NCI-H510A treated with DMSO at 0.1 percent for 48 hours (cell line): ENCODE measurements around the gene ATF1.

ENCODE experiments used
- DNase-seq: peaks from one replicate; lab custom pipeline; 2025; lab: John Stamatoyannopoulos, UW

Gene ATF1

DNA sequence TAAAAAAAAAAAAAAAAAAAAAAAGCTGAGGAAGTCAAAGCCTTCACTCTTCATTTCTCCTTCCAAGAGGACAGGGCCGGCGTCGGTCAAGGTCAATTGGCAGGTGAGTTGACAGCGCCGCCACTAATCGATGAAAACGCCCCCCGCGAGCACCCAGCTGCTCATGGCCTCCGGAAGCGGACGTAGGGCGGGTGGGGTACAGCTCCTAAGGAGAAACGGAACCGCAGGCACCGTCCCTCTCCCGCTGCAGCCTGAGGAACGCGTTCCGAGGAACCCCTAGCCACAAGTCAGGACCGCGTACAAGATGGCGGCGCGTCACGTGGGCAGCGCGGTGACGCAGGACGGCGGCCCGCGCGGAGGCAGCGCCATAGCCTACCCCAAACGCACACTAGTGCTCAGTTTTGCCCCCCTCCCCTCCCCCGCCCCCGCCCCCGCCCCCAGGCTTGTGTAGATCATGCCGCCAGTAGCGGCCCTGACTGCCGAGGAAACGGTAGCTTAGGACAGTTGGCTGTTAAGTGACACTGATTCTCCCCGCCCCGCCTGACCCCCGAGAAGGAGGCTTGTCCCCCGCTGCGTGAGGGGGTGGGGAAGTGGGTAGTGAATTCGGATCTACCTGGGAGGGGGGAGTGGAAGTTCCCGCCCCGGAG, at the start of gene ATF1:
Gene ATF1 (plus strand): TSS at position 463 of the 647 bp plus-strand sequence. CDS start 16,045 bp downstream, outside the sequence.
- peak; percentile 87 for DNase-seq

DNA sequence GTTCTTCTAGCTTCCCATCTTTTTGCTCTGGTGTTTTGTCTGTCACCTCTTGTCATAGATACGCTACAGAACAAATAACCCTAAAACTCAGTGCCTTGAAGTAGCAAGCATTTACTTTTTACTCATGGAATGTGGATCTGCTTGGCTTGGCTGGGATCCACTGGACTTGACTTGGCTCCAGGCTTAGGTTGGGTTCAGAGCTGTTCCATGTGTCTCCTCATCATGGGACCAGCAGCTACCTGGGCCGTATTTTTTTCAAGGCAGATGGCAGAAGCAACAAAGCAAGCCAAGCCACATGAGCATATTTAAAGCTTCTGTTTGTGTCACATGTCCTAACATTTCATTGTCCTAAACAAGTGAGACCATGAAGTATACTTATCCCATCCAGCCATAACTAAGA, 48.7 kb upstream of the ATF1 start:
- no peak for DNase-seq

DNA sequence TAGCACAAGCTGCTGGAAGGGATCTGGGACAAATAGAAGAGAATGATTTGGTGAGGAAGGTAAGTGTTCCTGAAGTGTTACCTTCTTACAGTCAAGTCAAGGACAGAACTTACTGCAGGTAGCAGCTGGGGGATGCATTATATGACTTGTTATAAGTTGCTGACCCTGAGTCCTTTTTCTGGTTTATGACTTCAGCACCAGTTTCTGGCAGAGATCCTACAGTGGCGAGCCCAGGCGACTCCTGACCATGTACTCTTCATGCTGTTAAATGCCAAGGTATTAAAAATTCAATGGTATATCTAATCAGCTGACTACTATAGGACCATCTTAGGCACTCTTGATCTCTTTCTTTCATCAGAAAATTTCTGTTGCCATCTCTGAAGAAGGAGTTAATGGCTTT, 45.1 kb upstream of the ATF1 start:
- no peak for DNase-seq

DNA sequence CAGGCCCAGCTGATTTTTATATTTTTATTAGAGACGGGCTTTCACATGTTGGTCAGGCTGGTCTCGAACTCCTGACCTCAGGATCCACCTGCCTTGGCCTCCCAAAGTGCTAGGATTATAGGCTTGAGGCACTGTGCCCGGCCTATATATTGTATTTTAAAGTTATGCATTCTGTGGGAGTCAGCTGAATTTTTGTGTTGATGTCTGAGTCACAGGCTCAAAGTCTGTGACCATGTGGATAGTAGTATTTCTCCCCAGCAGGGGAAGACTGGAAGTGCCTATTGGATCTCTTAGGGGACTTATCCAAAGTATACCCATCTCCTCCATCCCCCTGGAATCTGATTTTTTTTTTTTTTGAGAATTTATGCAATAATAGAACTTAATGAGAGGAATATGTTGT, 43.8 kb upstream of the ATF1 start:
- DNase-seq = no peak

DNA sequence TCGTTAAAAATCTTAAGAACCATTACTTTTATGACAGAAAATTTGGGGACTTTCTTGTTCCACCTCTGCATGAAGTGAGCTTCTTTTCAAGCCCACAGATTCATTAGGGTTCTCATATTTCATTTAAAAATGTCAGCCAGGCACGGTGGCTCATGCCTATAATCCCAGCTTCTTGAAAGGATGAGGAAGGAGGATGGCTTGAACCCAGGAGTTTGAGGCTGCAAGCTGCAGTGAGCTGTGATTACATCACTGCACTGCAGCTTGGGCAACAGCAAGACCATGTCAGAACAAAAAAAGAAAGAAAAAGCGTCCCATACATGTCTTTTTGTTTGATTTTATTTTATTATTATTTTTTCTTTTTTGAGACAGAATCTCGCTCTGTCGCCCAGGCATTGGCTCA, 43.4 kb upstream of the ATF1 start:
- DNase-seq = no peak

DNA sequence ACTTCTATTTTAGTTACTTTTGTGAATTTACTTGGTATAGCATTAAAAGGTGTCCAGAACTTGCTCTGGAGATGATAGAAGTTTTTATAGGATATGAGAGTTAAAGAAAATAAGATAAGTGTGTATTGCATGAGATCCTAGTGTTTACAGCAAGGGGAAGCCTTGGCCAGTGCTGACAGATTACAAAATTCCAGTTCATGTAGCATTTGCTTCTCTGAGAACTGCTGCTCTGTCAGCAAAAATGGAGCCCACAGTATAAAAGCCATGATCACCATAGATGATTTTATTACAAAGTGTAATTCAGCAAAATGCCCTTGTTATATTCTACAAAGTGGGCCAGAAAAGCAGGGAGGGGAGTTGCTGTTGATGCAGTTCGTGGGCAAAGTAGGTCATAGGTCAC, 40.0 kb upstream of the ATF1 start:
- no peak for DNase-seq

DNA sequence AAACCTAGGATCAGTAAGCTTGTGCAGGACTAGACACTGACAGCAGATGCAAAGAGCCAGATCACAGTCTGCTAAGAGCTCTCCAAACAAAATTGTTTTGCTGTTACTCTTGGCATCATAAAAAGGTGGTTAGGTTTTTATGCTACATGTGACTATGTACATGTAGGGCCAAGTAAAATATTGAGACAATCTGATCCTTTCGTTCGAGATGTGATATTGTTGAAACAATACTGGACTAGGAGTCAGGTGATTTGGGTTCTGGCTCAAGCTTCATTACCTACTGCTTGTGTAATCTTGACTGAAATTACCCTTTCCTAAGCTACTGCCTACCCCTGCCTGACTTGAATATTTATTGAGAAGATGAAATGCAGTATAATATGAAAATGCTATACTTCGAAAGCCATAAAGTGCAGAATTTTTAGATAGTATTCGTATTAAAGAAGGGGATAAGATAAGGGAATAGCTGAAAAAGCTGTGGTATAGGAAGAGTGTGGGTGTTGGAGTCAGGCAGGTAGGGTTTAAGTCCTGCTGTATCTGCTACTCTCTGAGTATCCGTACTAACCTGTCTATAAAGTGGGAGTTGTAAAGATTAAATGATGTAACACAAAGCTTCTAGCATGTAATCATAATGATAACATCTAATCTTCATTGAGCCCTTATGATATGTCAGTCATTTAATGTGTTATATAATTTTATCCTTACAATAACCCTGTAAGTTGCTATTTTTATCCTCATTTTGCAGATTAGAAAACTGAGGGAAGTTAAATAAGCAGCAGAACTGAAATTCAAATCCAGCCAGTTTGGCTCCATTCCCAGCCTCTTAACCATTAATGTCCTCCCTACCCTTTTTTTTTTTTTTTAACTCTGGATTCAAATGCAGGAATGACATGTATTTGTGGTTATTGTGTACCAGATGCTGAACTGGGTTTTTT, 38.6 kb upstream of the ATF1 start:
- no peak for DNase-seq

DNA sequence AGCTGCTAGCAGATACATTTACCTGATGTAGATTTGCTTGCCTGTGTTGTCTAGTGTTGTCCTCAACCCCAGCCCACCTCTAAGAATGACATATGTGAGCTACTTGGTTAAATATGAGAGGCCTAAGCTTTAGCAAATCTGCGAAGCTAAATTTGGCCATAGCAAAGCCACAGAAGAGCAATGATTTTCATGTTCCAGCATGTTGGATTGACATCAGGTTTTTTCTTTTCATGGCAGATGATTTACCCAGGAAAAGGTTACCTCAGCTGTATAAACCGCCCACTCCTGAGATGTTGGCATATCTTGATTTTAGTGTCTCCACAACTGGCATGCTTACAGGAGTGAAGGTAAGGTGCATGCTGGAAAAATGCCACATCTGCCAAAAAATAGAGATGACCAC, 36.4 kb upstream of the ATF1 start:
- no peak for DNase-seq

DNA sequence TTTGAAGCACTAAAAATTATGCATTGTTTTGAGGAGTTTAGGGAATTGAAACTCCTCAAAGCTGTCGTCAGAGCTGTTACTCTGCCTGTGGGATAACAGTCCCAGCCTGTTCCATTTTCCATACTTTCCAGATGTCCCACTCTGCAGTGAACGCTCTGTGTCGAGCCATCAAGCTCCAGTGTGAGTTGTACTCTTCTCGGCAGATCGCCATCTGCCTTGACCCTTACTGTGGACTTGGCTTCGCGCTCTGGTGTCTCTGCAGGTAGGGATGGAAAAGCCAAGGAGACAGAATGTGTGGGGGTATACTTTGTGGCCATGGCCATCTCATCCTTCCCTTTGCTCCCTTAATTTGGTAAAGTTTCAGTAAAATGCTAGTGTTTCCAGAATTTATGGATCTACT, 35.5 kb upstream of the ATF1 start:
- no peak for DNase-seq

DNA sequence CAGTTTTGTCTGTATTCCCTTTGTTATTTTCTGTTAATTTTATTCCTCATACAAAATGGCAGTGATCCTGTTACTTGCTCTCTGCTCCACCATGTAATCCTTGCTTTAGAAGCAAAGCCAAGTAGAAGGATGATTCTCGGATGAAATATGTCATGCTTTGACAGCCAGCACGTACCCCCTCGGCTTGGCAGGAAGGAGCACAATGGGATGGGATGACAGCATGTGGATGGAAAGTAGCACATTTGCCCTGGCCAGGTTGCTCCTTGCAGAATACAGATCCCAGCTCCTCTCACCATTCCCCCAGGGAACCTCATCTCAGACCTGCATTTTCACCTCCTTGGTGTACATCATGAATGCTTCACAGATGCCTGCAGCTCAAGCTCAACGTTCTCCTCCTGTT, 35.1 kb upstream of the ATF1 start:
- no peak for DNase-seq

DNA sequence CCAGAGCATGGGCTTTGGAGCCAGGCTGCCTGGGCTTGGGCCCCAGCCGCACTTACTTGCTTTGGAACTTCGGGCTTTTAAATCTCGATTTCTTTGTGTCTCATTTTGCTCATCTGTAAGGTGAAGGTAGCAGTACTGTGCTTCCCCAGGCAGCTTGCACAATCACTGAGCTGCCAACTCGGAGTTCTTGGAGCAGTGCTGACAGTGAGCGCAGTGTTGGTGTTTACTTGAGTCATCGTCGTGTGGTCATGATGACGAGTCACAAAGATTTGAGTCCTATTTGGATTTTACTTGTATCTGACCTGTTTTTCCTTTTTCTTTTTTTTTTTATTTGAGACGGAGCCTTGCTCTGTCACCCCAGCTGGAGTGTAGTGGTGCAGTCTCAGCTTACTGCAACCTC, 31.3 kb upstream of the ATF1 start:
- DNase-seq = no peak

DNA sequence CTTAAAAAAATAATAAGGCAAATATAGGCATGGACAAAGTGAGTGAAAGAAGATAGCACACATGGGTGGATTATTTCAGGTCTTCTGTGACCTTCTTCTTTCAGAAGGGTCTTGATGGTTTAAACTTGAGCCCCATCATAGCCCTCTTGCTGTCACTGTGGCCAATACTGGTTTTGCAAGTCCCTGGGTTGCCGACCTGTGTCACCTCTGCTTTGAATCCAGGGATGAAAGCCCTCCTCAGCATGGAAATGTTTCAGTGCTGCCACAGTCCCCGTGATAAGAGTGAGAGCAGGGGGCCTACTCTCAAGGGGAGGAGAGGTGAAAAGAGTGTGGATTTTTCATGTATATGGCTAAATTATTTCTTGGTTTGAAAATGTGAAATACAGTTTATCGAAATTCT, 30.2 kb upstream of the ATF1 start:
- DNase-seq = no peak

DNA sequence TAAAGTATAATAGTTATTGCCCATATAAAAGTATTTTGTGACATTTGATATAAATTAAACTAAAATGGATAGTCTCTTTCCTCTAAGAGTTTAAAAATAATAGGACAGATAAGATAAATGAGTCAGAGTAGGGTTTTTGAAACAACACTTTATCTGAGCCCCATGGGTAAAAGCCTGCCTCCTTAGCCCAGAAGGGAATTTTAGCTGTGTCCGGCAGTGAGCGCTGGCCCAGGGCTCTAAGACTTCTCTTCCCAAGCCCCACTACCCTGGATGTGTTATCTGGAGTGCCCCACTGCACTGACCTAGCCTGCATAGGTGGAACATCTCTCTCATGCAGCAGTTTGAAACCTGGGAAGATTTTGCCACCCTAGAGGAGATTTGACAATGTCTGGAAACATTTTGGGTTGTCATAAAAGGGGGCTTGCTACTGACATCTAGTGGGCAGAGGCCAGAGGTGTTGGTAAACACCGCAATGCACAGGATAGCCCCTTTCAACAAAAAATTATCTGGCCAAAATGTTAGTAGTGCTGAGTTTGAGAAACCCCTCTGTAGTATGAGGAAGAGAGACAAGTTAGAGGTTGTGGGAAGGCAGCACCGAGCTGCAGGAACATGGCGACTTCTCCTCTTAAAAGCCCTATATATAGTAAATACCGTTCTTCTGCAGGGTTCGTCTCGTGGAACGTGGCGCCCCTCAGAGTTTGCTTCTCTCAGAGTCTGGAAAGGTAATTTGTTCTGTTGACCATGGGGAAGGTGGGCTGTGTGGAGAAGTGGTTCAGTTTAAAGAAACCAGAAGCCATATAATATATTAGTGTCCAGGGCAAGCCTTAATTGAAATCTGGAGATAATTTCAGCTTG, 29.3 kb upstream of the ATF1 start:
- DNase-seq = peak; percentile 11

DNA sequence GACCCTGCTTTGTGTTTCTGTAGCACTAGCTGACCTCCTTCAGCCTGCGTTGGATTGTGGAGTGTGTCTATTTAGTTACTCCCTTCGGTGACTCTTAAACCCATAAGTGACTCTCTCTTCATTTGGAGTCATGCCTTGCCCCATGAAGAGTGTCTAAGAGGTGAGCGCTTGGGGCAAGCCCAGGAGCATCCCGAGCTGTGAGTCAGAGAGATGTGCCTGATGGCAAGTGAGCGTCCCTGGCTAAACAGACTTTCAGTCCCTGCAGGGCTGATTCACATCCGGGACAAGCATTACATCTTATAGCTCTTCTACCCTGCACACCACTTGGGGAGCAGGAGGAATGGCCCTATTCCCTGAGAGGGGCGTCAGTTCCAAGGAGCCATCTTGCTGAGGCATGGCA, 24.3 kb upstream of the ATF1 start:
- no peak for DNase-seq

DNA sequence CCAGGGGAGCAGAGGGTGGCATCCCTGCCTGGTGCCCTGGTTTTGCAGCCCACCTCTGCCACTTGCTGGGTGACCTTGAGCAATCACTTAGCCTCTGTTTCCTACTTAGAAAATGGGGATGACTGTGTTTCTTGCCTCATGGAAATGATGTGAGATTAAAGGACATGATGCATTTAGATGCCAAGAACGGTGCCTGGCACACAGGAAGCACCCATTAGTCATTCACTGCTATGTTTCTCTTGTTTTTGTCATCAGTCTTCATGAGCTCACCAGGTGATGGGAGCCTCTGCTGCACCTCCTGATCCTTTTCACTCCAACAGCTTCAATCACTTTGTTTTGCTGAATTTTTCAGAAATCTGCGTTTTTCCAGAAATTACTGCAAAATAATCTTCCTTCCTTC, 23.6 kb upstream of the ATF1 start:
- no peak for DNase-seq

DNA sequence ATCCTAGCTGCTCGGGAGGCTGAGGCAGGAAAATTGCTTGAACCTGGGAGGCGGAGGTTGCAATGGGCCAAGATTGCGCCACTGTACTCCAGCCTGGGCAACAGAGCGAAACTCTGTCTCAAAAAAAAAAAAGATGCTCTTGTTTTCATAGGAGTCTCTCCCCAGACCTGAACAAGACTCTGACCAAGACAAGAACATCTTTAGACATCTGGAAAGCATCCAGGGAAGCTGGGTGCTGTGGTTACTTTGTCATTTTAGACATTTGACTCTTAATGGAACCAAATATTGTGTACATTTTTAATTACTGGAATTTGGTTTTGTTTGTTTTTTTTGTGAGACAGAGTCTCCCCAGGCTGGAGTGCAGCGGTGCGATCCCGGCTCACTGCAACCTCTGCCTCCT, 21.1 kb upstream of the ATF1 start:
- DNase-seq = no peak

DNA sequence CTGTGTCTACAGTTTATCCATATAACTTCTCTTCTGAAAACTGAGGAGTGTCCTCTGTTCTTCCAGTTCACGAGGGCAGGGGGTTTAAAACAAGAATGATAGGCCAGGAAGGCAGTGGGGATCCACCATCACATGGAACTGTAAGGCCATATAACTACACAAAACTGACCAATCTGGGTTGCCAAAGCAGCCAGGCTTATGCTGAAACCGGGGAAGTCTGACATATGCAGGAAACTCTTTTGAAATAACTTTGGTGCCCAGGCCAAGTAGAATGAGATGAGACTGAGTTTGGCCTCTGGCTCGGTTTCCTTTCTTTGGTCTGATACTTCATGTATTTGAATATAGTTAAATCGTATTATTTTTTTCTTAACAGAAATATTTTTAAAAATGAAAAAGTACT, 18.0 kb upstream of the ATF1 start:
- no peak for DNase-seq

DNA sequence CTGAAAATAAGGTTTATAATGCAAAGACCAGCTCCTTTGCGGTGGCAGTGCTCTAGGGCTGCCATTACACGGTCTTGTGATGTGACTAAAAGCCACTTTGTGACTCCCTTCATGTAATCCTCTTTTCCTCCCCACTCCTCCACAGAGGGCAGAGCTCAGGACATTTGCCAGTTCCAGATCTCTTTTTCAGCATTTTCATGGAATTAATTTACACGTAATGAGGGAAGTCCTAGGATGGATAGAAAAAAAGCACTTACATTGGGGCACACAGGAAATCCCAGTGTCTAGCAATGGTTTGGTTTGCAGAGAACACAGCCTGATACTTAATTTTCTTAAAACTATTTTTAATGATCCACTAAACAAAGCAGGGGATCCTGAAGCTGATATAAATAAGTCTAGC, 17.5 kb upstream of the ATF1 start:
- no peak for DNase-seq

DNA sequence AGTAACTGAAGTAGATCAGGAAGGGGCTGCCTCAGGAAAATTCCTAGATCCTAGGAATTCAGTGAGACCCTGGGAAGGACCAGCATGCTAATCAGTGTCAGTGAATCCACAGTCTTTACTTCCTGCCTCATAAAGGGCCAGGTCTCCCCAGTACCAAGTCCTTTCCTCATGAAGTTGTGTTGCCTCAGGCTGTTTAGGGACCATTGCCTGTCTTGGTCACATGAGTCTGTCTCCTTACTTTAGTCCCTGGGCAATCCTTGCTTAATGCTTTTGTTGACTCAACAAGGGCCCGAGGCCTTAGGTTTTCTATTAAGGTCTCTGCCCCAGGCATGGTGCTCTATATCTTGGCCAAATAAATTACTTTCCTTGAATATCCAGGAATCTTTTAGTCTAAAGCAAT, 16.1 kb upstream of the ATF1 start:
- no peak for DNase-seq

DNA sequence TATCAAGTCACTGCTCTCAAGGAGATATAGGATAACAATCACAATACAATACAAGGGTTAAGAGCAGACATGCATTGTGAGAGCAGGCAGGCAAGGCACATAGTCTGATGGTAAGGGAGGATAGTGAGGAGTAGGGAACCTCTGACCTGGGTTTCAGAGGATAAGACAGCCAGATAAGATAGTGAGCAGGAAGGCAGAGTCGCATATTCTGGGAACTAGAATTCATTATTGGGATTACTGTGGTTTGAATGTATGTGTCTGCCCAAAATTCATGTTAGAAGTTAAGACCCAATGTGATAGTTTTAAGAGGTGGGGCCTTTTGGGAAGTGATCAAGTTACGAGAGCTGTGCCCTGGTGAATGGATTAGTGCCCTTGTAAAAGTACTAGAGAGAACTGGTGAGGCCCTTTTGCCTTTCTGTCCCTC, 14.4 kb upstream of the ATF1 start:
- no peak for DNase-seq

DNA sequence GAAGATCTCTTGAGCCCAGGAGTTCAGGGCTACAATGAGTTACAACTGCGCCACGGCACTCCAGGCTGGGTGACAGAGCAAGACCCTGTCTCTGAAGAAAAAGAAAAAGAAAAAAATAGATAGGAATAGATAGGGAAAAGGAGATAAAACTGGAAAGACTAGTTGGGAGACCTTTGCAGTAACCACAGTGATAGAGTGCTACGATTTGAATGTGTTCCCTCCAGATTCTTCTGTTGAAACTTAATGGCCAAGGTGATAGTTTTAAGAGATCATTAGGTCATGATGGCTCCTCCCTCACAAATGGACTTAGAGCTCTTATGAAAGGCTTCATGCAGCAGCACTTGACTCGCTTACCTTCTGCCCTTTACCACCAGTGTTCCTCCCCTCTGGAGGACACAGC, 13.5 kb upstream of the ATF1 start:
- DNase-seq = no peak

DNA sequence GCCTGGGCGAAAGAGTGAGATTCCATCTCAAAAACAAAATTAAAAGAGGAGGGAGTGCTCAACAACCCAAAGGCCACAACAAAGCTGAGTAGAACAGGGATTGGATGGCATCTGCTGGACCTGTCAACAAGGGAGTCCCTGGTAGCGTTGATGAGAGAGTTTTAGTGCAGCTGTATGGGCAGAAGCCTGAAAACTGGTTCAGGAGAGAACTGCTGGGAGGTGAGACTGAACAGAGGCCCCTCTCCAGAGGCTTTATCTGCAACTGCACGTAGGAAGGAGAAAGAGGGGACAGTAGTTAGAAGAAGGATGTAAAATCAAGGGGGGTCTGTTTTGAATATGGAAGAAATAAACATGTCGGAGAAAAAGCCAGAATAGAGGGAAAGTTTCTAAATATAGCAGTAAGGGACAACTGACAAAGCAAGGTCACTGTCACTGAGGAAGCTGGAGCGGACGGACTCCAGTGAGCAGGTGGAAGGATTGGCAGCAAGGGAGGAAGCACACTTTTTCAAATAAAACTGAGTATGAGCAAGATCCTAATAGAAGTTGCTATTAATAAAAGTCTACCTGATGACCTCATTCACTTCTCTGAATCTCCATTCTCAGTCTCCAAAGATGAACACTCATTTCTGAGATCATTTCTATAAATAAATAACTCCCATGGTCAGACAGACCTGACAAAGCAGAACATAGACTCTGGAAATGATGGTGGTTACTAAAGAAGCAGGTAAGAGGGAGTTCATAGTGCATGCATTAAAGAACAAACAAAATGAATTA, 11.8 kb upstream of the ATF1 start:
- DNase-seq = no peak
